ENCODE data around the gene CYP27A1.
"Not testable (repeated sequence)": the region's sequence is repeated elsewhere in the genome, so short reads cannot be mapped to it uniquely, and the experiment has no call there.

The CYP27A1 gene

DNA sequence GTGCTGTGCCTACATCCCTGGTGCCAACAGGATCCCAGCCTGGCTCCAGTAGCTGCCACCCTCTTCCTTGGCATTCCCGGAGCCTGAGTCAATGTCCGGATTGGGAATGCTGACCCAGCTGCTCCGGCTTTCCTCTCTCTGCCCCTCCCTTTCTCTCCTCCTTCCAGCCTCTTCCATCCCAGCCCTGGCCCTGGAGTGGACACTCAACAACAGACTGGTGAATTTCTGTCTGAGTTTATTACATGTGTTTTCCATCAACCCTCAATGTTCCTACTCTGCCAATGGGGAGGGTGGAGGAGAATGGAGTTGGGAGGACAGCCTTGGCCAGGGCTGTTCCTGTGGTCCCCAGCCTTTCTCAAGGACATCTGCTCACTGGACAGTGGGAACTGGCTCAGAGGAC lies 50.6 kb downstream of the CYP27A1 start:
- DNase-seq, result no peak

DNA sequence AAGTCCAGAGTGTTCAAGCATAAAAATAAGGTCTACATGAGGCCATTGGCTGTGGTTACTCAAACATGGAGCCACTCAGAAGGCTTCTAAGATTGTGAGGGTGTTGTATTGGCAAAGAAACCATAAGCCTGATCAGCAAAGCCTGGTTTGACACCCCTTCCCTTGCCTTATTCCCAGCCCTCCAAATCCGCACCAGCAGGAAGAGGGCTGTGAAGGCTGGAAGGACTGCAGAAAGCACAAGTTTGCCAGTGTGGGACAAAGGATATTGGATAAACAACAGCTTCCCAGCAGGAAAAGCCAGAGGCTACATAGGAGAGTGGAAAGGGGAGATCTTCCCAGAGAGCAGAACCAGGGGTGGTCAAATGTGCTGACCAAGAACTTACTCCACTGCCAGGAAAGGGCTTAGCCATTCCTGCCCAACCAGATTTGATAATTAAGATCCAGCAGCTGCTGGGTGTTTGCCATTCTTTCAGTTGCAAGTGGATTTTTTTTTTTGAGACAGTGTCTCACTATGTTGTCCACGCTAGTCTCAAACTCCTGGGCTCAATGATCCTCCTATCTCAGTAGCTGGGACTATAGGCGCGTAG lies 51.2 kb downstream of the CYP27A1 start:
- DNase-seq, result no peak

DNA sequence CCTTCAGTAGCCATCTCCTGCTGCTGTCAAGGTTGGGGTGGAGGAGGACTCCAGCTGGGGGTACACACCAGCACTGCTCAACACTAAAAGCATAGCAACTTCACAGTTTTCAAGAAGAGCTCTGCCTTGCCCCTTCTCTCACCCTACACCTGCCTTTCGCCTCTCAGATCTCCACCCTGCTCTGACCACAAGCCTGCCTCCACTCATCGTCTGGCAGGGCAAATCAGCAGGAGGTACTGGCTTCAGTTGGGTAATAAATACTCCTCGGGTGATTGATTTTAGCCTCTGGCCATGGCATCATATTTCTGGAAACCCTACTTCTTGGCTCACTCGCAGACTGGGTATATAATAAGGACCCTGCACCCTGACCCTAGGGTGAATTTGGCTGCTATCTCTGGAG lies 52.7 kb downstream of the CYP27A1 start:
- no peak for DNase-seq

DNA sequence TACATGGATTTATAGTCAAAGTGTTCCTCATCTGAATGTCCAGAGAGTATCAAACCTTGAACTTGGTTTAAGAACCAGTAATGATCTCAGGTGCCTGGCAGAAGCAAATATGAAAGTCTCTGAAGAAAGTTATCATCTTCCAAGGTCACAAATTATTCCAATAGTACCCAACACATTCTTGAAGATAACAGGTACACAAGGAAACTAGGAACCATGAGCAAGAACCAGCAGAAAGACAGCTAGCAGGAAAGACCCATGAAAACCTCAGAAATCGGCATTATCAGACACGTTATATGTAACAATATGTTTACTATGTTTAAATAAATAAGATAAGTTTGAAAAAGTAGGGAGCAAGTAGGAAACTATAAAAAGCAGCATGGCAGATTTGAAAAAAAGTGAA lies 55.5 kb downstream of the CYP27A1 start:
- DNase-seq, result no peak

DNA sequence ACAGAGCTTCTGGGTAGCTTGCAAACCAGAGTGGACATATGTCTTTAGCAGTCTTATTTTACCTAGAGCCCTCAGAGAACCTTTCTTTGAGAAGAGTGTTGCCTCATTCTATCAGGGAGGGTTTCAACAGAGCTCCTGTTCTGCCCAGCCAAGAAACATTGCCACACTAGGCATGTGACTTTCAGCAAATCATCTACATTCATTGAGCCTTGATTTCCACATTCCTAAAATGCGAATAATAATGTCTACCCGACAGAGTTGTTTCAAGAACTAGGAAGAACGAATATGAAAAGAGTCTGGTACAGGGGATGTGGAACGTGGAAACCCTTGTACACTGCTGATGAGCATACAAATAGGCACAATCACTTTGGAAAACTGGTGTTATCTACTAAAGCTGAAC lies 57.5 kb downstream of the CYP27A1 start:
- no peak for DNase-seq

DNA sequence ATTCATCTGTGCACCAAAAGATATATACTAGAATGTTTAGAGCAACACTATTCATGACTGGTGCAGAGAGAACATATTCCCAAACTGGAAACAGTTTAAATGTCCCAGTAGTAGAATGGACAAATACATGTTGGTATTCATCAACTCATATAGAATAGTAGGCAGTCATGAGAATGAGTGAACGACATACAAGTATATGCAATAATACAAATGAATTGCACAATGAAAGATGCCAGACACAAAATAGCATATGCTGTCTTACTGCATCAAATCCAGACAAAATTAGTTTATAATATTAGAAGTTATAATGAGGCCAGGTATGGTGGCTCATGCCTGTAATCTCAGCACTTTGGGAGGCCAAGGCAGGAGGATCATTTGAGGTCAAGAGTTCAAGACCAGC lies 57.9 kb downstream of the CYP27A1 start:
- no peak for DNase-seq

DNA sequence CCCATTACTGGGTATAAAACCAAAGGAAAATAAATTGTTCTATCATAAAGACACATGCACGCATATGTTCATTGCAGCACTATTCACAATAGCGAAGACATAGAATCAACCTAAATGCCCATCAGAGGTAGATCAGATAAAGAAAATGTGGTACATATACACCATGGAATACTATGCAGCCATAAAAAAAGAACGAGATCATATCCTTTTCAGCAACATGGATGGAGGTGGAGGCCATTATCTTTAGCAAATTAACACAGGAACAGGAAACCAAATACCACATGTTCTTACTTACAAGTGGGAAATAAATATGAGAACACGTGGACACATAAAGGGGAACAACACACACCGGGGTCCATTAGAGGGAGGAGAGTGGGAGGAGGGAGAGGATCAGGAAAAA lies 62.4 kb downstream of the CYP27A1 start:
- DNase-seq, result not testable (repeated sequence)

DNA sequence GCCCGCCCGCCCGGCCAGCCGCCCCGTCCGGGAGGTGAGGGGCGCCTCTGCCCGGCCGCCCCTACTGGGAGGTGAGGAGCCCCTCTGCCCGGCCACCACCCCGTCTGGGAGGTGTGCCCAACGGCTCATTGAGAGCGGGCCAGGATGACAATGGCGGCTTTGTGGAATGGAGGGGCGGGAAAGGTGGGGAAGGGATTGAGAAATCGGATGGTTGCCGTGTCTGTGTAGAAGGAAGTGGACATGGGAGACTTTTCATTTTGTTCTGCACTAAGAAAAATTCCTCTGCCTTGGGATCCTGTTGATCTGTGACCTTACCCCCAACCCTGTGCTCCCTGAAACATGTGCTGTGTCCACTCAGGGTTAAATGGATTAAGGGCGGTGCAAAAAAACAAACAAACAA lies 65.0 kb downstream of the CYP27A1 start:
- DNase-seq, result not testable (repeated sequence)

DNA sequence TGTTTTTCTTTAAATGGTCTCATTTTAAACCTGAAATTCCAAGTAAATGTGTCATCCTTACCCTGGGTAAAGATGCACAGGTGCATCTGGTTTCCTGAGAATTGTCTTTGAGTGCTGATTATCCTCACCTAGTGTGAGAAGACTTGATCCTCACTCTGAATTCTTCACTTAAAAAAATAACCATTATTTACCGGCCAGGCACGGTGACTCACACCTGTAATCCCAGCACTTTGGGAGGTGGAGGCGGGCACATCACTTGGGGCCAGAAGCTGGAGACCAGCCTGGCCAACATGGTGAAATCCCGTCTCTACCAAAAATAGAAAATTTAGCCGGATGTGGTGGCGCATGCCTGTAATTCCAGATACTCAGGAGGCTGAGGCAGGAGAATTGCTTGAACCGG lies 67.8 kb downstream of the CYP27A1 start:
- no peak for DNase-seq

DNA sequence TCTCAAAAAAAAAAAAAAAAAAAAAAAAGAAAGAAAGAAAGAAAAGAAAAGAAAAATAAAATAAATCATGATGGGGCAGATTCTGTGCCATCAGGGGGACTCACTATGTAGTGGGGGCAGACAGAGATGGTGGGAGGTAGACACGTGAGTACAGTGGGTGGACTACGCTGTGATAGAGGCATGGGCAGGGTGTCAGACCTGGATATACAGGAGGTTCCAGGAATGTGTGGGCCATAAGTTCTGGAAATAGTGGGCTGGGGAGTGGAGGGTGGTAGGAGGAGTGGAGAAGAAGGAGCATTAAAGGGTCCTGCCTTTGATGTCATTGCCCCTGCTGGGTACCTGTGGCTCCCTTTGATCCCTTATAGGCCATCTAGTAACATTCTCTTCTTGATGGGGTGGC lies 68.8 kb downstream of the CYP27A1 start:
- DNase-seq, result no peak

DNA sequence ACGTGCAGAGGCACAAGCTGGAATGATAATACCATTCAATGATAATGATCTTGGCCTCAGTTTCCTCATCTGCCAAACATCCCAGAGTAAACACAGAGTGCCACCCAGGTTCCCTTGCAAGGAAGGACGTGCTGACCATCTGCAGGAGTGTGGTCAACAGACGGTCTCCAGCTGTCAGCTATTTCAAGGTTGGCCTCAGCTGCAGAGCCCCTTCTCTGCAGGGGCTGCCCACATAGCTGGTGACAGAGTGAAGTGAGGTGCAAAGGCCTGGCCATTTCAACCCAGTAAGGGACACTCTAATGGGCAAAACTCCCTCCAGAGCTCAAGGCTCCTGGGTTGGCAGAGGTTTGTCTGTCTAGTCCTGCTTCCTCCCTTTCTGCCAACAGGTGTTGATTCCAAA lies 69.3 kb downstream of the CYP27A1 start:
- no peak for DNase-seq

DNA sequence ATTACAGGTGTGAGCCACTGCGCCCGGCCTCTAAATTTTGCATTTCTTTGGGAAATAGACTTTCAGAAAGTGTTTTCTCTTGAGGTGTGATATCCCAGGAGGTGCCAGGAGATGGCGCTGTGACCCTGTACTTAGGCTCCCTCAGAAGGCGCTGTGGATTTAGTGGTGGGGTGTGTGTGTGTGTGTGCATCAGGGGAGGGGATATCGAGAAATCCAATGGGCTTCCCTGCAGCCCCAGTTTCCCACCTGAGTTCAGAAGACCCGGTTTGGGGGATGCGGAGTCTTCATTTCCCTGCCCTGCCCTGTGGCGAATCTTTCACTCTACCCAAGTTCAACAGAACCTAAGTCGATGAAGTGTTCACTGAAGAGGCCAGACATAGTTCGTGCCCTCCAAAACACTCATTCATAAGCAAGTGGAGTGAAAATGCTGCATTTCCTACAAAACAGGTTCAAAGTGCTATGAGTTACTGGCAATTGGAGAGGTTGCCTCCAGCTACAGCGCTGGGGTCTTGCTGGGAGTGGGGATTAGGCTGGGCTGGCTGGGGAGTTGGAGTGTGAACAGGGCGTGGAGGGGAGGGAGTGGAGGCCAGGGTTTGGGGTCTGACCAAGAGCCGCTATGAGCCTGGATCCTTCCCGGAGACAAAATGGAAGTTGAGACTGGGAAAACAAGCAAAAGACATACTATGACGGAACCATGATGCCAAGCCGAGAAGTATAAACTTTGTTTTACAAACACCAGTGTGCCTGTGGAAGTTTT lies 71.1 kb downstream of the CYP27A1 start:
- DNase-seq, result peak; percentile 76

DNA sequence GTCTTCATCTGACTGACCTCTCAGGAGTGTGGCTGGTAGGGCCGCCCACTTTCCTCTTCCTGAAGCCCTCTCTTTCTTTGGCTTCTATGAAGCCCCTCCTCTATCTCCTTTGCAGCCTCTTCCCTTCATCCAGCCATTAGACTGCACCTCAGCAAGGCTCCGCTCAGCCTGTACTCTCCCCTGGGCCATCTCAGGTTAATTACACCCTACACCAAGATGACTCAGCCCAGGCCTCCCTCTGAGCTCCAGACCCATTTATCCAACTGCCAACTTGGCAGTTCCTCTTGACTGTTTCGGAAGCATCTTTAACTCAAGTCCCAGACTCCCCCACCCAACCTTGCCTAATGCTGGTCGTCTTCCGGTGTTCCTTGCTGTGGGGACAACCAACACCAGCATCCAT lies 71.8 kb downstream of the CYP27A1 start:
- DNase-seq, result no peak

DNA sequence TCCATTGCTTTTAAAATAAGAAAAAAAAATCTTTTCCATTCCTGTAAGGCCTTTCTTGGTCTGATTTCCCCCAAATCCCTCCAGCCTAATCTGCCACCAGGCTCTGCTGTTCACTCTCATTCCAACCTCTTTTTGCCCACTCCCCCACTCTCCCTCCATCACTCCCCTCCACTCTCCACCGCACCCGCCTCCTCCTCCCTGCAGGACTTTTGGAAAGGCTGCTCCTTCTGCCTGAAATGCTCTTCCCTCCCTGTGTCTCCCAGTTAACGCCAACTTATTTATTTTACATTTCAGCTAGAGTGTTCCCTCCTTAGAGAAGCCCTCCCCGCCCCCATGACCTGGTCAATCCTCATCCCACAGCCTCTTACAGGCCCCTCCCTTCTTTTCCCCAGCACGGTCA lies 72.9 kb downstream of the CYP27A1 start:
- no peak for DNase-seq

DNA sequence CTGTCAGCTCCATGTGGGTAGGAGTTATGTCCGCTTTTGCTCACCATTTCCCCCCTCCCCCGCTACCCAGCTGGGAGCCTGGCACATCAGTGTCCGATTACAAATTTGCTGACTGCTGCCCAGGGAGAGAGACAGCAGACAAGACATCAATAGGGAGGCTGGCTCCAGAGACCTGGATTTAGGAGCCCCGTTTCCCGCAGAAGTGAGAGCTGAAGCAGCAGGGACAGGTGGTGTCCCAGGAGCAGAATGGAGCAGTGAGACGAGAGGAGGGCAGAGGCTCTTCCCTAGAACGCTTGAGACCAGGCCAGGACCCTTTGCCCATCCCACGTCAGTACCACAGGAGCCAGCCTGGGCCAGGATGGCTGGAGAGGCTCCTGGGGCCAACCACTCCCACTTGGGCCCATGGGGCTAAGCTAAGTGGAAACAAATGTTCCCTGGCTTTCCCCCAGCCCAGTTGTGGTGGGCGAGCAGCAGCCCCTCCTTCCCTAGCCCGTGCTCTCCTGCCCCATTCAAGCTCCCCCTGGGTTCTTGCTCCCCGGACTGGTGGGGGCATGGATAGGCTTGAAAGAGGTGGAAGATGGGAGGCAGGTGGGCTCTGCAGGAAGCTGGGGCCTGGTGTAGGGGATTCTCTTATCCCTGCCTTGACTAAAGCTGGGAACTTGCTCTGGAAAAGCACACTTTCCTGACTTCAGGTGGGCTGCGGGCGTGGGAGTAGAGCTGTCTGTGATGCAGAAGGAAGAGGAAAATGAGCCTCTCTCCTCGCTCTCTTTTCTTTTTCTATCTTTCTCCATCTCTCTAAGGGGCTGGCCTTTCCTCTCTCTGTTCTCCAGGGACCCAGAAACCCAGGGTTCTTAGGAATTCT lies 73.6 kb downstream of the CYP27A1 start:
- DNase-seq, result no peak

DNA sequence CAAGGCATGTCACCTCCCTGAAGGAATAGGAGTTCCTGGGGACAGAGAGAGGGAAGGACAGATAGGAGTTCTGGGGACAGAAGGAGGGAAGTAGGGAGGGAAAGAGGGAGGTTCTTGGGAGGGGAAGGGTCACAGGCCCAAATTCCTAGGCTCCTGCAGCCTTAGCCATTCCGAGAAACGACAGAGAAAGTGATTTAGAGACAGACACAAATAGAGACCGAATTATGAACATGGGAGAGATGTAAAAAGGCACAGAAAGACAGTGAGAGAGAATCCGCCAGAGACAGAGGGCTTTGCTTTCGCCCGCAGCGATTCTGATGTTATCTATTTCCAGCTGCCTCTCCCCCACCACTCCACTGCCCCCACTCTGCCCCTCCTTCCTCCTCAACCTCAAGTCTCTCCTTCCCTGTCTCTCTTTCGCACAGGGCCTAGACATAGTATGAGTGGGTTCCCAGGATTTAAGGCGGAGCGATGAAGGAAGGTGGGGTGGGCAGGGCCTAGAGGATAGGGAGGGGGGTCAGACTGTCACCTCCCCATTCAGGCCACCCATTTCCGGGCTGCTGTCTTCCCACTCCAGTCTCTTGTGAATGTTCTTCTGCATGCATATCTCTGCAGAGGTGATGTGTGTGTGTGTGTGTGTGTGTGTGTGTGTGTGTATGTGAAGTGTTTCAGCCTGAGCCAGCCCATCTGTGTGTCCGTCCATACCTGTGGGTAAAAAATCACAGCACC lies 74.4 kb downstream of the CYP27A1 start:
- DNase-seq, result no peak

DNA sequence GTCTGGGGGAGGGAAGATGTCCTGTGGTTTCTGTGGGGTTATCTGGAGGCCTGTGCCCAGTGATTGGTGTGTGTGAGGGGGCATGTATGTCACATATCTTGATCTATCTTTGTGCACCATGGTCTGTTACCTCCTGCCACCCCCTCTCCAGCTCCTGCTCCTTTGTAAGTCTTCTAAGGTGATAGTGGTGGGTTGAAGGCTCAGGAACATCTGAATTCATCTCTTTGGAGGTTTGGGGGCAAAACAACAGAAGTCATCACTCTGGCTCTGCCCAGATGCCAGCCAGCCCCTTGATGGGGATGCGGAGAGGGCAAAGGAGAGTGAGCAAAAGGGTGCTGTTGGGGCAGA lies 74.9 kb downstream of the CYP27A1 start:
- no peak for DNase-seq

DNA sequence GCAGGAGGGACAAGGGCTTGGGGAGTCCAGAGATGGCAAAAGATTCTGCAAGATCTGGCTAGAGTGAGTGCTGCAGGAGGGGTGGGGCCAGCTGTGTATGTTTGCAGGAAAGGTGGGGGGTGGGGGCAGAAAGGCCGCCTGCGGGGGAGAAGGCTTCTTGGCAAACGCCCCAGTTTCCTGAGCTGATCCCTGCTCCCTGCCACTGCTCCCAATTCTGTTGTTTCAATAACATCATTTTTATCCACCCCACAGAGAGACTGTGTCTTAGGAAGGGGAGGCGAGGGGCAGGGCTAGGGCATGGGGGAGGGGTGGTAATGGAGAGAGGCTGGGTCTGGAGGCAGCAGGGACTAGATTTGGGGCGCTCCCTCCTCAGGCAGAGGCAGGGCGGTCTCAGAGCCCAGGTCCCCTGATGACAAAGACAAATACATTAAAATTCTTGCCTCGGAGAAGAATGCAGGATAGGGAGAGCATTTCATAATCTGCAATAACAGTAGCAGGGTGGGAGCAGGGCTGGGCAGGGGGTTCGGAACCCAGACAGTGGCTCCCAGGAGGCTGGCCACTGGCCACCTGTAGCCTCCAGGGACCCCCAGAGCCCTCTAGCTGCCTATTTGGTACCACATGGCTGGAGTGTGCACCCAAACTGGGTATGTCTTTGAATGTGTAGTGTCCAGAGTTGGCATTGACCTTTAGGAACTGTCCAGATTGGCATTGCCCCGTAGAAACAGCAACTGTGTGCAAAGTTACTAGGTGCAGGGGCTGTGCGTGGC lies 75.6 kb downstream of the CYP27A1 start:
- no peak for DNase-seq

DNA sequence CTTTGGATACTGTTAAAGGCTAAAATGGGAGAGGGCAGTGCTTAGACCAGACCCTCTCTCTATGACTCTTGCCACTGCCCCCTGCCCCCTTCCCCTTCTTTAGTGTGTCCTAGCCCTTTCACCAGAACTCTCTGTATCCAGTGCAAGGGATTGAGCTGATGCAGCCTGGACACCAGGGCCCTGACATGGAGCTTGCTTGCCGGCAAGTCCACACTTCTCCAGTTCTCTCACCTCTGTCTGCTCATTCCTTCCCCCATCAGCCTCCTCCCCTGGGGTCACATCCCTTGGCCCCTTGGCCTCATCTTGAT lies 76.1 kb downstream of the CYP27A1 start:
- DNase-seq, result no peak

DNA sequence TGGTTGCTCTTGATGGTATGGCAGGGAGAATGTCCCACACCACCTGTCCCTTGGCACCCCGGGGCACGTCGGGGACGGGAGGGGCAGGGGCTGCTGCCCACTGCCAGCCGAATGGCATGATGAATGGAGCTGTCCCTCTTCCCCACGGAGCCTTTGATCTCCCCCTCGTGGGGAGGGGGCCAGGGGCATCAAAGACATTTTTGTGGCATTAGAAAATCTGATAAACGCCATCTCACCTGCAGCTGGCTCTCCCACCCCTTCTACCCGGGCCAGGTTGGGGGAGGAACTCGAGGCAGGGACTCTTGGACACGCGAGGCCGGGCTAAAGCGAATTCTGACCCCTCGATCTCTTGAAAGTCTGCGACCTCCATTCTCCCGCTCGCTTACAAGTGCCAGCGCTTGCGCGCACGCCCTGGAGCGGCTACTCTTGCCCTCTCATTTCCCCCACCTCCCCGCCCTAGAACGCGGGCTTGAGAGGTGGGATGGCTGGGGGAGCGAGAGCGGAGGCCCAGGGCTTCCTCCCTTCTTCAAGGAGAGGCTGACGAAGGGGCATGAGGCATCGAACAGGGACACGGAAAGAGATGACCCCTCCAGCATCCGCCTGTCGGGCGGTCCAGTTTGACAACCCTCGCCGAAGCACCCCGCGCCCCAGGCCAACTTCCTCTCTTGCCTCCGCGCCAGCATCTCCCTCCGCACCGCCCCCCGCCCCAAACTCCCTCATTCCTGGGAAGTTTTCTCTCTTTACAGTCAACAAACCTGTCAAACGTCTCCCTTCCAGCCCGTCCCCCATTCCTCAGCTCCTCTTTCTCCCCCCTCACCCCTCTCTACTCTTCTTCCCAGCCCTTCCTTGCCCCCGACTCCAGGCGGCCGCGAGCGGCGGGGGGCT lies 77.0 kb downstream of the CYP27A1 start:
- DNase-seq, result no peak

DNA sequence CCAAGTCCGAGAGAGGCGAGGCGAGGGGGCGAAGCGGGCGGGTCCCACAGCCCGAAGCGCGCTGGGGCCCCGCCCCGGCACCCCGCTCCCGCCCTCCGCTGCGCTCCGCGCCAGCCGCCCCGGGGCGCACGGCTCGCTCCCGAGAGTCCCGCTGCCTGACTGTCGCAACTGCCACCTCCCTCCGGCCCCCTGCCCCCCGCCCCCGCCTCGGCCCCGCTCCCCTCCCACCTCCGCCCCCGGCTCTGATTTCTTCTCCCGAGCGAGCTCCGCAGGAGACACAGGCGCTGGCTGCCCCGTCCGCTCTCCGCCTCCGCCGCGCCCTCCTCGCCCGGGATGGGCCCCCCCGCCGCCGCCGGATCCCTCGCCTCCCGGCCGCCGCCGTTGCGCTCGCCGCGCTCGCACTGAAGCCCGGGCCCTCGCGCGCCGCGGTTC lies 77.6 kb downstream of the CYP27A1 start, which contains the start of gene WNT6:
Gene WNT6 (plus strand): TSS at position 250 of the 432 bp plus-strand sequence. CDS start 233 bp downstream, outside the sequence.
- no peak for DNase-seq

Data from stimulated activated CD4-positive, alpha-beta T cell treated with anti-CD3 and anti-CD28 coated beads, Interleukin-15, amount 100 ng/mL, for 24 hours (primary cell).